GM18951 (cell line): ENCODE measurements around the gene ERCC5.

Source experiments
- POLR2A ChIP-seq: IDR thresholded peaks from 4 replicates; pipeline ENCODE4 v1.6.1; 2011; ENCODE audit warnings: mild to moderate bottlenecking; ENCODE audit not compliant: insufficient read length, insufficient read depth; ENCODE audit errors: extremely low read depth
- in situ Hi-C: fragments of 300-500 bp; cut with MboI; formaldehyde crosslinking; loops from one replicate; pipeline ENCODE4 v1.12.0; 2022; ENCODE audit warnings: low sequenced_read_pairs, mixed read lengths, inconsistent platforms; ENCODE audit not compliant: unreplicated experiment

Gene ERCC5

GRCh38 chr13:102907886-102908515, 62.2 kb downstream of the ERCC5 start:
- TF ChIP-seq POLR2A, result no peak
- in situ Hi-C loops, result no loop called here

GRCh38 chr13:102909971-102910370, 64.1 kb downstream of the ERCC5 start:
- in situ Hi-C loops, result no loop called here
- no peak for TF ChIP-seq POLR2A

GRCh38 chr13:102911336-102911735, 65.5 kb downstream of the ERCC5 start:
- in situ Hi-C loops, result no loop called here

GRCh38 chr13:102912599-102912998, 66.8 kb downstream of the ERCC5 start:
- no peak for TF ChIP-seq POLR2A
- in situ Hi-C loops, result no loop called here

More at GRCh38 chr13:102911336-102911735, 65.5 kb downstream of the ERCC5 start:
- TF ChIP-seq POLR2A, result no peak

GRCh38 chr13:102913914-102914313, 68.1 kb downstream of the ERCC5 start:
- no peak for TF ChIP-seq POLR2A
- in situ Hi-C loops, result no loop called here

- in situ Hi-C loops, result no loop called here
- no peak for TF ChIP-seq POLR2A
Measured at GRCh38 chr13:102914339-102914930, 68.6 kb downstream of the ERCC5 start.

- in situ Hi-C loops, result loop anchor here (5.0 kb wide), 1 partner anchor 222 kb away; no protein-coding TSS in a partner anchor
- no peak for TF ChIP-seq POLR2A
Measured at GRCh38 chr13:102915393-102915930, 69.6 kb downstream of the ERCC5 start.

- in situ Hi-C loops, result loop anchor here (5.0 kb wide), 1 partner anchor 220 kb away; no protein-coding TSS in a partner anchor
- TF ChIP-seq POLR2A, result no peak
Measured at GRCh38 chr13:102917019-102917418, 71.2 kb downstream of the ERCC5 start.

- TF ChIP-seq POLR2A, result no peak
- in situ Hi-C loops, result no loop called here
Measured at GRCh38 chr13:102922184-102922583, 76.4 kb downstream of the ERCC5 start.
